ENCODE results near the gene CALB2.
"Not testable (repeated sequence)": the region's sequence is repeated elsewhere in the genome, so short reads cannot be mapped to it uniquely, and the experiment has no call there.

The CALB2 gene

DNA sequence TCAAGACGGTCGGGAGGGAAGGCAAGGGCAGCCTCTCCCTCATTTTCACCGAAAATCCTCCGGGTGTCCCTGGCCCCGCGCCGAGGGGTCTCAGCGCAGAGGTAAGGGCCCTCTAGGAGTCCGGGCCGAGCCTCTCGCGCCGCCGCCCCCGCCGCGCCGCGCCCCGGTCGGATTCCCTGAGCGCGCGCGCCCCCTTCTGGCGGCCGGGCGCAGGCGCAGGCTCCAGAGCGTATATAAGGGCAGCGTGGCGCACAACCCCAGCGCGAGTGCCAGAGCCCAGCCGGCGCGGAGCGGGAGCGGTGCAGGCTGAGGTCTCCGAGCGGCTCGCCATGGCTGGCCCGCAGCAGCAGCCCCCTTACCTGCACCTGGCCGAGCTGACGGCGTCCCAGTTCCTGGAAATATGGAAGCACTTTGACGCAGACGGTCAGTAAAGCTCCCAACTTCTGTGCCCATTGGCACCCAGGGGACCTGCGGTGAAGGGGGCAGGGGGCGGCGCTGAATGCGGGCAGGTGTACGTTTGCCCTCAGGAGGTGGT is at the start of gene CALB2:
Gene CALB2, plus strand, starts transcription at position 260 of the 535 bp plus-strand sequence. Its CDS starts 70 bp downstream, at position 330.
- DNase-seq (ENCODE audit: low spot score): peak; percentile 95

DNA sequence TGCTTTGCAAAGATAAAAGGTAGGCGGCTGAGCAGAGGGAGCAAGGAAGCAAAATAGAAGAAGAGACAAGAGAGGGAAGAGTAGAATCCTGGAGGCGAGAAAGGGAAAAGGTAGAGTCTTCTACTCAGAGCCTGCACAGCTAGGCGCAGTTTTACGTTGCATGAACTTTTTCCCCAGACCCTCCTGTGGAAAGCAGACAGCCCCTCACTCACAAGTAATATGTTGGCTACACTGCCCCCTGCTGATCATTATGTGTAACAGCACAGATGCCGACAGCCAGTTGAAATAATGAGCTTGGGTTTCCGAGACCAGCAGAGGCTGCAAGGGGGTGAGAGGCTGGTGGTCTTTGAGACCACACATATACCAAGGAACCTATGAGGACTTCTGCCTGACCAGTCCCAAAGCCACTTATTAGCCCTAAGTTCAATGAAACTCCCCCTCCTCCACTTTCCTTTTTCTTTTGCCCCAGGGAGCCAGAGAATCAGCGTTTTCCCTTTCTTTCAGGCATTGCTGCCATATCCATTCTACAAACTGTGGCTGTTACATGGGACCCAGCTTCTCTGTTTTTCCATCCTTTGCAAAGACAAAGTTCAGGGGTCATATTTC is 46.9 kb upstream of the CALB2 start:
- peak; percentile 76 for DNase-seq (ENCODE audit: low spot score)

DNA sequence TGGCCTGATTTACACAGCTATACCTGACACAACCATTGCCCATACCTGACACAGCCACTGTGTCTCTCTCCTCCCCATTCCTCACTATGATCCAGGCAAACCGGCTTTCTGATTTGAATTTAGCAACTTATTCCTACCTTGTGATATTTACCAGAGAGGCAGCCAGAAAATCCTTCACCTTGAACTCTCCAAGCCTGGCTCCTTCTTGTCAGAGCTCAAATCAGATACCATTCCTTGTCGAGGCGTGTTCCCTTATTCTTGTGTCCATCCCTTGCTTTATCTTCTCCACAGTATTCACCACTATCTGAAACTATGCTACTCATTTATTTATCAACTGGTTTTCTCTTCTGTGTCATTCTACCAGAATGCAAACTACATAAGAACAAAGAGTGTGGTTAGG is 44.9 kb upstream of the CALB2 start:
- DNase-seq (ENCODE audit: low spot score): not testable (repeated sequence)

DNA sequence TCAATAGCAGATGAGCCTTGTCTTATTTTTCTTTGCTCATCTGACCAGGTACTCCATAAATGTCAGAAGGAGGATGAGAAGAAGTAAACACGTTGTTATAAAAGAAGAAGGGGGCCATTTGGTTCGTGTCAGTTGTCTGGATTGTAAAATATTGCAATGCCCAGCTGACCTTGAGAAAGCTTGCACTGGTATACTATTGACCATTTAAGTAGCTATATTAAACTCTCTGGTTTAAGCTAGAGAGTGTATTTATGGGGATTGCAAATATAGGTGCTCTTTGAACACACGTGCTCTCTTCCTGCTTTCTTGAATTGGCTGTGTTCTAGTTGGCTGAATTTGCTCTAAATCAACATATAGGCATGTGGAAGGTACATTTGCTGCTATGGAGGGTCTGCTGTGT is 43.3 kb upstream of the CALB2 start:
- no peak for DNase-seq (ENCODE audit: low spot score)

GRCh38 chr16:71319999-71320398 is 38.5 kb upstream of the CALB2 start:
- DNase-seq (ENCODE audit: low spot score): no peak

DNA sequence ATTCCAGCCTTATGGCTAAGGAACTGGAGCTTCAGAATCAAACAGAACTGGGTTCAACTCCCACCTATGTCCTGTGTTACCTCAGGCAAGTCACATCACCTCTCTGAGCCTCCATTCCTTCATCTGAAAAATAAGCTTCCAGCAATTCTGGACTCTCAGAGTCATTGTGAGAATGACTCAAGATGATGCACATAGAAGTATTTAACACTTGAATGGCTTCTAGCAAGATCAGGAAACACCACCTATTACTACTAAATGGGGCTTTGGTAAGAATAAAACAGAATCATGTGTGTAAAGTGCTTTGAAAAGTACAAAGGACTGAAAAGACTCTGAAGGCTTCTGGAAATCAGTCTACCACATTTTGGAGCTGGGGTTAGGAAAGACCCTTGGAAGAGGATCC is 30.8 kb upstream of the CALB2 start:
- DNase-seq (ENCODE audit: low spot score): no peak

DNA sequence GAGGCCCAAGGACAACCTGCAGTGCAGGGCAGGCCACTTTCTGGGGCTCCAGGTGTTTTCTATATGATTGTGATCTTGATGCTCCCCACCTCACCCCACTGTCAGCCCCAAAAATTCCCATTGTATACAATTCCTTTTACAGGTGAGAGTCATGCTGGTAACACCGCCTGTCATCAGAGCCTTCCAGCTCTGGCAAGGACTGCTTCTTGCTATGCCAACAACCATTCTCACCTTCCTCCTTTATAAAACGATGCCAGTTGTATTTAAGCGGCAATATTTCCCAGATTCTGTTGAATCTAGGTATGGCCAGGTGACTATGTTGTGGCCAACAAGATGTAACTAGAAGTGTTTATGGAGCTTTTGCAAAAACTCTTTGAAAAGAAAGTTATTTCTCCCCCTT is 30.4 kb upstream of the CALB2 start:
- DNase-seq (ENCODE audit: low spot score): no peak

DNA sequence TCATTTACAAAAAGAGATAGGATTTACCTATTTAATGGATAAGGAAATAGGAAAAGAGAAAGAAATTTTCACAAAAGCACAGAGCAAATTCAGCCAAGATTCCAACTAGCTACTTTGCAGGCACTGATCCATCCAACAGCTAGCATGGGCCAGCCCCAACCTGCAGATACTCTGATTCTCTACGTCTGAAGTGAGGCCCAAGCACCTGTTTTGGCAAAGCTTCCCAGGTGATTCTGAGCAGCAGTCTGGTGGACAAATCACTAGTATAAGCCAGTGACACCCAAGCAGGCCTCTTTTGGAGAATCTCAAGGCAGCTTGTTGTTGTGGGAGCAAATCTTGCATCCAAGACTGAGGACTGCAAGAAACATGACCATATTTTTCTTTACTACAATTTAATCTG is 20.9 kb upstream of the CALB2 start:
- DNase-seq (ENCODE audit: low spot score): no peak

GRCh38 chr16:71338193-71338592 is 20.3 kb upstream of the CALB2 start:
- no peak for DNase-seq (ENCODE audit: low spot score)

- no peak for DNase-seq (ENCODE audit: low spot score)
Observed at GRCh38 chr16:71338632-71339031, 19.9 kb upstream of the CALB2 start.

DNA sequence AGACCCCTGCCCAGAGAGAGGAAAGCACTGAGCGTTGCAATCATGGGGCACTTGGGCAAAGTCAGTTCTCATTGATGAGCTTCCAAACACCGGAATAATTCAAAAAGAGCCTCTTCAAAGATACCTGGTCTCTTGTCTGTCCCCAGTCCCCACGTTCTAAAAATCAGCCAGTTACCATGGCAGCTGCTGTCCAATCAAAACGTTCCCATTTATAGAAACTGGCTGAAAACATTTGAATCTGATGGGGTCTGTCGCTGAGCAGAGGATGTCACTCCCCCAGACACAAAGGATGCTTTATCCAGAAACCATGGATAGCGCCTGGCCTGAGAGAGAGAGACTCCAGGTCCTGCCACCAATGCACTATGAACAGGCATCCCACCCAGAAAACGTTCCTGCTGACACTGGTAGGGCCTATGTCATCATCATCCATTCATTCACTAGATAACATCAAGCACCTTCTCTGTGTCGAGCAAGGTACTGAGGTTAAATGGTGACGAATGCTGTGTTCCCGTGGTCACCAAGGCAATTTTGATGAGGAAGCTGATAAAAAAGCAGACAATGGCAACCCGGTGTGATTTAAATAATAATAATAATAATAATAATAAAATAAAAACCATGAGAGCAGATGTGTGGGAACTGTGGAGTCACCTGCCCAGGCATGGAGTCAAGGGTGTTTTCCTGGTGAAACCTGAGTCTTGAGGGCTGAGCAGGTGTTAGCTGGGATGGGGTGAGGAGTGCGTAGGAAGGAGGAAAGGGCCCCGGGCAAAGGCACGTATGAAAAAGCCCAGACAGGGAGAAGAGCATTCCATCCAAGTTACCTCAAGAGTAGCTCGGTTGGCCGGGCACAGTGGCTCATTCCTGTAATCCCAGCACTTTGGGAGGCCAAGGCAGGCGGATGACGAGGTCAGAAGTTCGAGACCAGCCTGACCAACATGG is 19.0 kb upstream of the CALB2 start:
- no peak for DNase-seq (ENCODE audit: low spot score)

DNA sequence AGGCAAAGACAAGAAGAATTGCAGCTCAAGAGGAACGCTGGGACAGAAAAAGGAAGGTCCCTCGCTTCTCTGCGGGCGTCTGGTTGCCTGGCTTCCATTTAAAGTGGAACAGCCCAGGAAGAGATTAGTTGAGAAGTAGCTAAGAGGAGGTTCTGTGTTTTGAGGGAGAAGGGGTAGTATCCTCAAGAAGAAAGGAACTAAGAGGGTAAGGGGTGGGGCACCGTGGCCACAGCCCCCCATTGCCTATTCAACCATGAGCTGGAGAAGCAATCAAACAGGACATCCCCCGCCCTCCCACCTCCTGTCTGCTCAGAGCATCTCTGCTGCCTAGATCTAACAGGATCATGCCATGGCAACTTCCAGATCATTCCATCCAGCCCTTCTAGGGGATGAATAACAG is 18.1 kb upstream of the CALB2 start:
- DNase-seq (ENCODE audit: low spot score): no peak

DNA sequence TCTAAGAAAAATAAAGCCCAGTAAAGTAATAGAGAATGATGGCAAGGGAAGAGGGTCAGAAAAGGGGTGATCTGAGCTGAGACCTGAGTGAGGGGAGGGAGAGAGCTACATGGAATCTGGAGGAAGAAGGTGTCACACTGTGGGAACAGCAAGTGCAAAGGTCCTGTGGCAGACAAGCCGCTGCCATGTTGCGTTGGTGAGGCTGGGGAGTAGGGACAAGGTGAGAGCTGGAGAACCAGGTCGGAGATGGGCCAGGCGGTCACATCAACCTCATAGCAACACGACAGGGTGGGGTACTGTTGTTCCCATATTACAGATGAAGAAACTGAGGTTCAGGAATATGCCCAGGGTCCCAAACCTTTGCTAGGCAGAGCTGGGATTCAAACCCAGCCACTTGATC is 16.6 kb upstream of the CALB2 start:
- no peak for DNase-seq (ENCODE audit: low spot score)

GRCh38 chr16:71343078-71343477 is 15.4 kb upstream of the CALB2 start:
- DNase-seq (ENCODE audit: low spot score): no peak

DNA sequence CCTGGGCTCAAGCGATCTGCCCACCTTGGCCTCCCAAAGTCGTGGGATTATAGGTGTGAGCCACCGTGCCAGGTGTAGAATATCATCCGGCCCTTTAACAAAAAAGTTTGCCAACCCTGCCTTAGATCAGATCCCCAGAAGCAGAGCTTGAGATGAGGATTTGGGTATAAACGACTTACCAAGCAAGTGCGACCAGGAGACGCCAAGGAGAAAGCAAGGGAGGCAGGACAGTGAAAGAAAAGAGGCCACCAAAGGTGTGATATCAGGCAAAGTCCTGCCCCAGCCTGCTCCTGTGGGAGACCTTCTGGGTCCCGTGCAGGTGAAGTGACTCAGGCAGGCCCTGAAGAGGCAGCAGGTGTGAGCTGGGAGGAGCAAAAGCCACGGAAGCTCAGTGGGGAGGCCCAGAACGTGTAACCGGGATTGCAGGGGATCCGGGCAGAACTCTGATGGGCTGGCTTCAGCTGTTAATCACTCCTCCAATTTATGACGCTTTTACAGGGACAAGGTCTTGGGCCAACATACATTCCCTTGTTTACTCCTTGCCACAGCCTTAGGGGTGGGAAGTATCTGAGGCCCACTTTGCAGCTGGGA is 14.1 kb upstream of the CALB2 start:
- DNase-seq (ENCODE audit: low spot score): no peak

DNA sequence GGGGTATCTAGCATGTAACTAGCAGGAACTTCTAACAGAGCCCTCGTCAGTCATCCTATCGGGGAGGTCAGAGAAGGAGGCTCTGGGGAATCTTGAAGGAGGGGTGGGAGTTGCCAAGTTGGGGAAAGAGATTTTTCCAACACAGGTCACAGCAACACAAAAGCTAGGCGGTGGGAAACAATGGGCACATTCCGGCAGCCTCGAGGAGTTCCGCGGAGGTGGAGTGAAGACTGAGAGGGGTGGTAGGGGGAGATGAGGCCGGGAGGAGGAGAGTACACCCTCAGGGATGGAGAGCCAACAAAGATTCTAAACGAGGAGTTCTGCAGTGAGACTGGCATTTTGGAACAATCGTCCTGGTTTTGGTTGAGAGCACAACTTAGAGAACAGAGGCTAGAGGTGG is 13.5 kb upstream of the CALB2 start:
- DNase-seq (ENCODE audit: low spot score): peak; percentile 44

DNA sequence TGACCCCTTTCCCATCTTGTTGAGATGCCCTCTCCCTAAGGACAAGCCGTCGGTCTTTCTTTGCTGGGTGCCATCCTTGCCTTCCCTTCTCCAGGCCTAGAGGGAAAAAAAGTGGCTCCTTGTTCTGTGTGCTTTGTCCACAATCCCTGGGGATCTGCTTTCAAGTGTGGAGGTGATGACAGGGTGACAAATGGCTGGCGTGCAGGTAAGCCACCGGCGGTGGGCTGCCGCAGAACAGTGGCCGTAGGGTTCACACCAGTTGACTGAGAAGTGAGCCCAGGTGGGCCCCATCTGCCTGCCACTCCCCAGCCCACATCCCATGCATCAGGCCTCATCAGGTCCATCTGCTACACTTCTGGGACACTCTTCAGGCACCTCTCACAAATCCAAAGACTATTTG is 11.4 kb upstream of the CALB2 start:
- no peak for DNase-seq (ENCODE audit: low spot score)

- DNase-seq (ENCODE audit: low spot score): no peak
Observed at GRCh38 chr16:71348262-71349085, 10.0 kb upstream of the CALB2 start.

- DNase-seq (ENCODE audit: low spot score): no peak
Observed at GRCh38 chr16:71350821-71351557, 7.5 kb upstream of the CALB2 start.

DNA sequence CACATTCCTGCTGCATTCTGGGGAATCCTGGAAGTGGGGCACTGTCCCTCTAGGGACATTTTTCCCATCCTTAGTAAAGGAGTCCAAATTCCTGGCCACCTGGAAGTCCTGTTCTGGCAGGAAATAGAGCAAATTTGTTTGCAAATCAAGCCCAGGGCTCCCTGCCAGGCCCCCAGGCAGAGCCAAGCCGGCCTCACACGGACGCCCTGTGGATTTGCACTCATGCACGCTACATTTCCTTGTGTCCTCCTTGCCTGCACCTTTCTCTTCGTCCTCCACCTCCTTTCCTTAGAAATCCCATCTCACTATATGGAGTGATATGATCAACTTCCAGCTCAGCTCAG is 7.0 kb upstream of the CALB2 start:
- no peak for DNase-seq (ENCODE audit: low spot score)

DNA sequence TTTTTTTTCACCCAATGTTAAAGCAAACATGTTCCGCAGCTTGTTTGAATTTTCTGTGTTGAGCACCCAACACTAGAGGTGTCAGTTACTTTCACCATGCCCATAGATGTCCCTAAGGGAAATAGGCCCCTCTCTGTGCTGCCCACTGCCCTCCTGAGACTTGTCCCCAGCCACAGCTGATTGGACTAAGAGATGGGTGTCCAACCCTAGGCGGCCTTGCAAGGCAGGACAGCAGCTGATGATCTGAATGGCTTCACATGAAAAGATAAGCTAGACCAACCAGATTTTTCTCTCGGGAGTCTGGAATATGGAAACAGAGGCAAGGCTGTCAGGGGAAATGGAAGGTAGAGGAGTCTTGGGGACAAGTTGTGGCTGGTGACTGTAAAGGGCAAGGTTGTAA is 6.1 kb upstream of the CALB2 start:
- DNase-seq (ENCODE audit: low spot score): no peak
